Measurements from ENCODE around the gene SEBOX. TPM values are rescaled to one million over a fixed set of nuclear protein-coding genes. Genes with fewer than 3 reads are reported as not detected.

SEBOX gene
- total RNA-seq, 6 donors from 2014 or later, result not detected

DNA sequence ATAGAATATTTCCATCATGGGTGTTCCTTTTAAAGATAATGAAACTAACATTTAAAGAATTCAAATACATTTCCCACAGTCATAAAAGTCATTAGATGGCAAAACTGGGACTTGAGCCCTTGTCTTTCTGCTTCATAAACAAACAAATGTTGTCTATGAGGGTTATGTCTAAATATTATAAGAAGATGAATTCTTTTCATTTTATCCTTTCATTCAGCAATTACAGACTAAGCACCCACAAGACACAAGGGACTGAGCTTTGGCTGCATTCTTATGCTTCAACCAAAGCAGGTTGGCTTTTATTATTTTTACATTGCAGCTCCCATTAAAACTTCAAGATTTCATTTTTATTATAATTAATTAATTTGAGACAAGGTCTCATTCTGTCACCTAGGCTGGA, 21.4 kb upstream of the SEBOX start:
- Histone ChIP-seq H3K9me3 (no peaks in the 10 kb centered on the region), H3K27ac (no peak overlapping the region), H3K4me3 (no peak overlapping the region), H3K36me3 (peaks cover 7 to 37% (median 20%) of the 10 kb centered on the region in 4 donors), H3K27me3 (no peaks in the 10 kb centered on the region), H3K4me1 (peaks cover 5 to 30% (median 22%) of the 10 kb centered on the region in 4 donors)
- ATAC-seq (ENCODE audit: low FRiP score in 2 of 2) (no peak), DNase-seq (no peak)
- TF ChIP-seq CTCF (IDR thresholded peaks at IDR 0.05) (no peak), EP300 (IDR thresholded peaks at IDR 0.05) (no peak), POLR2A (IDR thresholded peaks at IDR 0.05) (no peak), POLR2AphosphoS5 (IDR thresholded peaks at IDR 0.05) (no peak)

- DNase-seq, result no peak
- WGBS, 2 donors, result 63 to 77% methylated on average over 8 of the region's 8 CpGs
- H3K4me1 ChIP-seq, result peaks cover 15 to 39% (median 31%) of the 10 kb centered on the region in 4 donors
- no peak for ATAC-seq (ENCODE audit: low FRiP score in 2 of 2)
- H3K4me3 ChIP-seq, result peak overlapping the region in 3 of 4 donors; percentile 57 to 71 (median 64)
- H3K27me3 ChIP-seq, result no peaks in the 10 kb centered on the region
- H3K9me3 ChIP-seq, result no peaks in the 10 kb centered on the region
- H3K27ac ChIP-seq, result peak overlapping the region in 2 of 4 donors; percentile 73 to 75
- TF ChIP-seq EP300 (IDR thresholded peaks at IDR 0.05) (no peak), POLR2A (IDR thresholded peaks at IDR 0.05) (no peak), CTCF (IDR thresholded peaks at IDR 0.05) (no peak), POLR2AphosphoS5 (IDR thresholded peaks at IDR 0.05) (no peak)
- H3K36me3 ChIP-seq, result peaks cover 7 to 27% (median 16%) of the 10 kb centered on the region in 4 donors
Observed at GRCh38 chr17:28385406-28385805, 20.4 kb upstream of the SEBOX start.

GRCh38 chr17:28385037-28385400, 20.0 kb upstream of the SEBOX start:
- Histone ChIP-seq H3K9me3 (no peaks in the 10 kb centered on the region), H3K36me3 (peaks cover 4 to 23% (median 16%) of the 10 kb centered on the region in 4 donors), H3K4me3 (peak overlapping the region; percentile 36 to 71 (median 60)), H3K27me3 (no peaks in the 10 kb centered on the region), H3K27ac (peak overlapping the region; percentile 22 to 75 (median 58)), H3K4me1 (peaks cover 18 to 42% (median 35%) of the 10 kb centered on the region in 4 donors)
- ATAC-seq (ENCODE audit: low FRiP score in 2 of 2), result peak; percentile 3 to 35
- 44 to 50% methylated on average over 6 to 9 of the region's 29 CpGs for WGBS, 2 donors
- DNase-seq, result peak; percentile 46 to 88
- TF ChIP-seq POLR2A (IDR thresholded peaks at IDR 0.05), result no peak
- no peak for TF ChIP-seq CTCF (IDR thresholded peaks at IDR 0.05)
- no peak for TF ChIP-seq POLR2AphosphoS5 (IDR thresholded peaks at IDR 0.05)
- no peak for TF ChIP-seq EP300 (IDR thresholded peaks at IDR 0.05)

- 21 to 40% methylated on average over 21 to 28 of the region's 56 CpGs for whole genome bisulfite sequencing, 2 donors
- peaks cover 20 to 44% (median 36%) of the 10 kb centered on the region in 4 donors for H3K4me1 ChIP-seq
- no peaks in the 10 kb centered on the region for H3K27me3 ChIP-seq
- H3K27ac ChIP-seq, result peak overlapping the region; percentile 22 to 75 (median 58)
- no peak for TF ChIP-seq CTCF (IDR thresholded peaks at IDR 0.05)
- TF ChIP-seq POLR2AphosphoS5 (IDR thresholded peaks at IDR 0.05), result peak; percentile 27 to 52
- peak in 2 of 4 donors; percentile 30 to 78 for TF ChIP-seq POLR2A (IDR thresholded peaks at IDR 0.05)
- peak; percentile 86 to 93 for ATAC-seq (ENCODE audit: low FRiP score in 2 of 2)
- no peaks in the 10 kb centered on the region for H3K9me3 ChIP-seq
- H3K4me3 ChIP-seq, result peak overlapping the region; percentile 36 to 71 (median 60)
- H3K36me3 ChIP-seq, result peaks cover 0 to 17% (median 11%) of the 10 kb centered on the region in 4 donors
- DNase-seq, result peak; percentile 86 to 89
Observed at GRCh38 chr17:28384281-28385036, 19.5 kb upstream of the SEBOX start.

Measured in upper lobe of left lung (tissue), 6 donors.